HG02943 (cell line): ENCODE results near the gene PDHA1.

Experiments used
- ATAC-seq: cut with Tn5 transposase; IDR thresholded peaks from one replicate; pipeline ENCODE4 v1.9.1; 2021; ENCODE audit warnings: mild to moderate bottlenecking, low read depth, moderate library complexity; ENCODE audit not compliant: unreplicated experiment

The PDHA1 gene

DNA sequence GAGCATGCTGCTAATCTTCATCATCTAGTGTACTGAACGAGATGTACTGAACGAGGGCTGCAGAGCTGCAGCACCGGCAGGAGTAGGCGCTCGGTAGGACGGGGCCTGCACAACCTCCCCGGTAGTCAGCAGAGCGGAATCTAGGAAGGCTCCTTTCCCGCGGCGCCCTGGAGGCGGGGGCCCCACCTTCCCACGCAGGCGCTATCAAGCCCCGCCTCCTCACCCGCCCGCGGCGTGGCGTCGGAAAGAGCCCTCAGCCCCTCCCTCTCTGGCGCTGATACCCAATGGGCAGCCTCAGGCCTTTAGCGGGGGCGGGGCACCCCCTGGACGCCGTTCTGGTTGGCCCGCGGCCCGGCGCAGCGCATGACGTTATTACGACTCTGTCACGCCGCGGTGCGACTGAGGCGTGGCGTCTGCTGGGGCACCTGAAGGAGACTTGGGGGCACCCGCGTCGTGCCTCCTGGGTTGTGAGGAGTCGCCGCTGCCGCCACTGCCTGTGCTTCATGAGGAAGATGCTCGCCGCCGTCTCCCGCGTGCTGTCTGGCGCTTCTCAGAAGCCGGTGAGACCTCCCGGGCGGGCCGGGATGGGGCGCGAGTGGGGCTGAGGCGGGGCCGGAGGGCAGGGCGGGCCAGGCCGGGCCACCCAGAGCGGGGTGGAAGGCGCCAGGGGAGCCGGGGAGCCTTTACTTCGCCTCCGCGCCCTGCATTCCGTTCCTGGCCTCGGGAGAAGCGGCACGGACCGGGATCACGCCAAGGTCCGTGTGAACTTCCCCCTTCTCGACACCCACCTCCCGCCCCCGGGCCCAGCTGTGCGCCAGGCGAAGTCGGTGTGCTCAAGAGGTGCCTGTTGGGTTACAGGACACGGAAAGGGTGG is at the start of gene PDHA1:
Gene PDHA1, plus strand, starts transcription at position 393 of the 874 bp plus-strand sequence. Its CDS starts 111 bp downstream, at position 504.
- peak; percentile 90 for ATAC-seq

DNA sequence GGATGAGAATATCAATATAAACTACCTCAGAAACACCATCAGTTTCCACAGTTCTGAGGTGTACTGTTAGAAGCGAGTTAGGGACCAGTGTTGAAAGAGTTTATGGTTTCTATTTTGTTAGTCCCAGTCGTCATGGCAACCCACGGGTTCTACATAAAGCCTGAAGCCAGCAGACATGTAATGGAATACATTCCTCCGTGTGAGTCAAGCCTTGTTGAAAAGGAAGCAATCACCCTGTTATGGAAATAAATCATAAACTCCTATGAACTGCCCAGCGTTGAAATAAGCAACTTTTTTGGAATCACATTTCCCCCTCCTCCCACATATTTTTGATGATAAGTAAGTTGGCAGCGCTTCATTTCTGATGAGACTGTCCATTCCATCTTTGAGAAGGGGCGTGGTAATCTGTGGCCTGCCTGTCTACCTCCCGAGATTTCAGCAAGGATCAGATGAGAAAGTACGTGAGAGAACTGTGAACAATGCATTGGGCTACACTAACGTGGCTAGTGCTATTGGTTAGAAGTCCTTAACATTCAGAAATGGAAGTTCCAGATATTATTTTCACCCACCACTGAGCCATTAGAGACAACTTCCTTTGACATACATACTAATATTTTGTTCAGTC is 40.4 kb upstream of the PDHA1 start:
- ATAC-seq, result no peak

DNA sequence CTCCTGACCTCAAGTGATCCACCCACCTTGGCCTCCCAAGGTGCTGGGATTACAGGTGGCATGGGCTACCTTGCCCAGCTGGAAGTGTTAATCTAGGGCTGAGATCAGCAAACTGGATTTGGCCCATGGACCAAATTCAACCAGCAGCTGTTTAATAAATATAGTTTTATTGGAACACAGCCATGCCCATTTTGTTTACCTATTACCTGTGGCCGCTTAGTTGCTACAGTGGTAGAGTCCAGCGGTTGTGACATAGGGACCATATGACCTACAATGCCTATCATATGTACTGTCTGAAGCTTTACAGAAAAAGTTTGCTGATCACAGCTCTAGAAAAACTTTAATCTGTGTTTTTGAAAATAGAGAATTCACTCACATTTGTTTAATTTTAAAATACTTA is 17.2 kb upstream of the PDHA1 start:
- ATAC-seq, result no peak

DNA sequence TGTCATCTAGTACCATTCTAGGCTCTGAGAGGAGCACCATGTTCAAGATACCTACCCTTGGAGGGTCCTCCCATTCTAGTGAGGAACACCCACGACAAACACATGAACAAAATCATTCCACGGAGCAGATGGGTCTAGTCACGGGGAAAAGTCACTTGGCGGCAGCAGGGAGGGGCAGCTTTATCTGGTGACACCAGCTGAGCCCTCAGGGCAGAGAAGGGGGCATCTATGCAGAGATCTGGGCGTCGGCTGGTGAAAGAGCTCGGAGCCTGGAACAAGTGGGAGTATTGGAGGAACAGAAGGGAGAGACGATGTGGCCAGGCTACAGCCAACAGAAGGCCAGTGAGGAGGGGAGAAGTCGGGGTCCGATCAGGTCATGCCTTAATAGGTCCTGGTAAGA is 11.9 kb upstream of the PDHA1 start:
- ATAC-seq, result no peak

DNA sequence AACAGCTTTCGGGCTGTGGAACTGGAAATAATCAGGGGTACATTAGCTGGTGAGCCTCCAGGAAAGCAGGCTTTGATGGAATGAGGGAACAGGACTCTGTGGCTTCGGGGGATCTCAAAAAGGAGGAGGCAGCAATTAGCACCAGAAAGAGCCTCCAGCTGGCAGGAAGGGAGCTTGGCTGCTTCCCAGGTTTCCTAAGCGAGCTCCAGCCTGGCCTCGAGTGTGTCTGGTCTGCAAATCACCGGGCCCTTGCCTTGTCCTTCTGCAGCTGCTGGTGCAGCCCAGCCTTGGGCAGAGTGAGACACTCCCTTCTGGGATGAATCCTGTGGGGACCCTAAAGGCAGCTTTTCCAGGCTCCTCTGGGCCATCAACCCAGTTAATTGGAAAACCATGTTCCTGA is 10.7 kb upstream of the PDHA1 start:
- no peak for ATAC-seq

- no peak for ATAC-seq
These were observed 8.6 kb upstream of the PDHA1 start for GRCh38 chrX:19334945-19335626.

DNA sequence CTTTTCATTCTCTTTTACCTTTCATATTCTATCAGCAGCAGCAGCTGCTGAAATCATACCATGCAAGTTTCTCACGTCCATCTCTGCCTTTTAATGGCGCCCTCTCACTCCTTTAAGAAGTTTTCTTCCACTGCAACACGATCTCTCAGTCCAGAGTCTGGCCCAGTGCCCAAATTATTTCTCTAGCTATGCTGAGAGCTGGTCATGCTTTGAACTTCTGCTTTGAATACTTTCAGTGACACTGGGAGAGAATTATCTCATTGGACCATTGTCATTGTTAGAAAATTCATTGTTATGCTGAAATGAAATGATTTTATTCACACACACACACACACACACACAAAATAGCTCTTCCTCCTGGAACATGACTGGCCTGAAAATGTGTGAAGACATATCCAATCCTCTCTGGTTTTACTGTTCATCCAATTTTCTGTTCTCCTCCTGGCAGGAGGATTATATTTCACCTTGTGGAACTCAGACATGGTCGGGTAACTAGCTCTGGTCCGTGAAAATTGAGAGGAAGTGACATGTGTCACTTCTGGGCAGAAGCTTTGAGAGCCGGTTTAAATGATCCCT is 1.3 kb upstream of the PDHA1 start:
- ATAC-seq, result no peak

DNA sequence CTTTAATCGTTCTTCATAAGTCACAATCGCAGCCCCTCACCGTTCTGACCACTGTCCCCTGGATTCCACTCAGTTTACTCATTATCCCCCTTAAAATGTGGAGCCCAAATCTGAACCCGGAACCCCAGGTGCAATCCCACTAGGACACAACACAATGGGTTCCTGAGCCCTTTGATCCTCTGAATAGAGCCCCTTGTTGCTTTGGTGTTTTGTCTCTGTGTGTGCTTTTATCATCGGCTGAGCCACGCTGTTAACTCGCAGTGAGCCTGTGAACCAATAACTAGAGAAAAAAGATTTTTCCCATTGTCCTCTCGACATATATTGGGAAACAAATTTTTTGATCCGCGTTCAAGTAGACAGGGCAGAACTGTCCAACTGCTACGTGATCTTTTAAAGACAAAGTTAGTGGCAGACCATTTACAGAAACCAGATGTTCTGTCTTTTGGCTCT is 617 bp upstream of the PDHA1 start:
- no peak for ATAC-seq

- ATAC-seq, result no peak
These were observed 934 bp downstream of the PDHA1 start for GRCh38 chrX:19344661-19345060.

DNA sequence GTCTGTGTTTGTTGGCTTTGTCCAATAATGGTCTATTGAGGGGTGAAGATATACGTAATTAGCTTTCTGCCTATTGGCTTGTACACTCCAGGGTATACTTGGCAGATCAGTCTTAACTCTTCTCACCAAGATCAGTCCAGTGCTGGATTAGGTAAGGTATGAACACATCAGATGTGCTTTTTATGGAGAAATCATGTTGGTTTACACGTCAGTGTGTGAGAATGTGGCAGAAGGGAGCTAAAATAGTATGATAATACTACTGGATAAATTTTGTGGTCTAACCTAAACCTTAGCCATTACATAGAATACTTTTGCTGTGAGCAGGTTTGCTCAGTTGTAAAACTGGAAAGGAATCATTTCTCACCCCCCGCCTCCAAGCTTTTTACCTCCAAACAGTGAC is 4.2 kb downstream of the PDHA1 start:
- no peak for ATAC-seq

- ATAC-seq, result no peak
These were observed 5.5 kb downstream of the PDHA1 start for GRCh38 chrX:19349264-19349663.

DNA sequence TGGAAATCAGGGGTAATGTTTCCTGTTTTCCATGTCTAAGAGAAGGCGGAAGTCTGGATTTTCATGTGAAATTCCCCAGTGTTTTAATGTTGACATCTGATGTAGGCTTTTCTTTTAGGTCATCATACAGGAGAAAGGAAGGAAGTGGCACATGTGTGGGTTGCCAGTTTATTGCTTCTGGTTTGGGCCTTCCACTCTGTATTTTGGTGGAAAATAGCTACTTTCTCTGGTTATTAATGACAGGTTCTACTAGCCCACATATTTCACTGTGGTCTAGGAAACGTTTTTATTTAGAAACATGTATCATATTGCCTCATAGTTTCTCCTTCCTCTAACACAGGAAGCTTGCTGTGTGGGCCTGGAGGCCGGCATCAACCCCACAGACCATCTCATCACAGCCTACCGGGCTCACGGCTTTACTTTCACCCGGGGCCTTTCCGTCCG is 7.2 kb downstream of the PDHA1 start:
- peak; percentile 88 for ATAC-seq

DNA sequence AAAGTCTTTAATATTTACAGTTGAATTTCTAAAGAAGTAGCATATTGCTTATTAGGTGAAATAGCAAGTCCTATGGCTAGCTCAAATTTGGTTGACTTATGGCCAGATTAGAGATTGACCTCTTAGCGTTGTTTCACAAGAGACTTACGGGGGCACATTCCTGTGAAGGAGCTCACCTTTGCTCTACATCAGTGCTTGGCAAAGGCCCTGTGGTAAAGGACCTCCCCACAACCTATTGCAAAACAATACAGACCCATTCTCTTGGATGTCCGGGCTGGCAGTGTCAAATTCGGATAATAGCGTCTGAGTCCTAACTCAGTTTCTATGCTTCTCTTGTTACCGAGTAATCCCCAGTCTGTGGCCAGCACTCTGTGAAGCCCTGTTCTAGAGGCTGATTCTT is 10.9 kb downstream of the PDHA1 start:
- no peak for ATAC-seq

GRCh38 chrX:19358521-19358920 is 14.8 kb downstream of the PDHA1 start:
- no peak for ATAC-seq

DNA sequence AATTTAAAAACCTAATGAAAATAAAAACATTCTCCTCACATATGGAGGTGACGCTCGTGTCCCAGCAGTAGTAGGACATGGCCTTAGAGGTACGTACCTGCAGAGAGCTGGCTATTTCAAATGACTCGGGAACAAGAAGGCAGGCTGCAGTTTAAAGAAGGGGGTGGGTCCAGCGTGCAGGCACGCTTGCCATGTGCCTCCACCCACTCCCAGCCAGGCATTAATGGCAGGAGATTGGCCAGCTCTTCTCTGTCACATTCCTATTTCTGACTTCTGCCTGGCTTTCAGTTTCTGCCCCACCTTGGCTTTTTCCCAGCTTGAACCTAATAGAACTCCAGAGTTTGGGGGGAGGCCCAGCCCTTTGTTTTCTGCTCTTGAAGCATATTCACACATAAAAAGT is 17.2 kb downstream of the PDHA1 start:
- no peak for ATAC-seq

- ATAC-seq, result no peak
These were observed 18.0 kb downstream of the PDHA1 start for GRCh38 chrX:19361701-19362100.

DNA sequence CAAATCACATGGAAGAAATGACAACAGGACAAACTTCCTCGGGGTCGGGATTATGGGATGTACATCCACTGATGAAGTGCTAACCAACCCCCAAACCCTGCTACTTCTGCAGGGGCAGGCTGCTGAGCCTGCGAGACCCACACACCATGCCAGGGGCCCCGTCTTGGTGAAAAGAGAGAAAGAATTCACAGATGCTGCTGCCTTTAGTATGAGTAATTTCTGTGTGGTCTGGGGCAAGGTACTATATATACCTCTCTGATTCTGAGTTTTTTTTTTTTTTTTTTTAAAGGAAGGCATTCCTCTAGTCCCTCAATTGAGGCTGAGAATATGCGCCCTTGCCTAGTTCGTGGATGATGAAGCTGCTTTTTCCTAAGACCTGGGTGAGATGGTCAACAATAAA is 24.8 kb downstream of the PDHA1 start:
- ATAC-seq, result no peak

- ATAC-seq, result no peak
These were observed 26.3 kb downstream of the PDHA1 start for GRCh38 chrX:19370061-19370460.

GRCh38 chrX:19372170-19372546 is 28.4 kb downstream of the PDHA1 start:
- peak; percentile 73 for ATAC-seq

DNA sequence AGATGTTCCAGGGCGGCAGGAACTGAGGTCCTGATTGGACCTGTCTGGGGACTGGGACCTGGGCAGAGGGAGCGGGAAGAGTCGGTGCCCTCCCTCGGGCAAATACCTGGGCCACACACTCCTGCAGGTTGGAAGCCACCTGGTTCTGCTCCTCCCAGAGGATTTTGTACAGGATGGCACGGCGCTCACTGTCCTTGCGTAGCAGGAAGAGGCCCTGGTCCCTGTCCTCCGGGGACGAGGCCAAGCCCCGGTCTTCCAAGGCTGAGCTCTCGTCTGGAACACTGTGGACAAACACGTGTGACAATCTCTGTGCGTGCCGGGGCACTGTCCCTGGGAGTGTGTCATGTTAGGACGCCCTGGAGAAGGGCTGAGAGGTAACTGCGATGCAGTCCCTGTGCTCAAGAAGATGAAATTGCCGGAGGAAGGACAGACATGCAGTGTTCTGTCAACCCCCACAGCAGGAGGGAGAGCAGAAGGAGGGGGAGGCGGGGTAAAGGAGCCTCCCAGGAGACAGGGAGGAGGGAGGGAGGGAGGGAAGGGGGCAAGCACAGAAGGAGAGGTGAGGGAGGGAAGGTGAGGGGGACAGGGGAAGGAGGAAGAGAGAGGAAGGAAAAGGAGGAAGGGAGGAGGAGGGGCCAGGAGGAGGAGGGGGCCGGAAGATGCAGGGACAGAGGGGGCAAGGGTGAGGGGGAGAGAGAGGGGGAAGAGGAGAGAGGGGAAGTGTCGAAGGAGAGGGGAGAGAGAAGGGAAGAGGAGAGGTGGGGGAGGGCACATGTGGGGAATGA is 29.0 kb downstream of the PDHA1 start:
- ATAC-seq, result no peak
